K562 treated with DMSO at 1 percent for 24 hours (cell line): Measurements from ENCODE around the gene CDYL. TPM values are rescaled to one million over a fixed set of nuclear protein-coding genes. Genes with fewer than 3 reads are reported as not detected.

Source experiments
- total RNA-seq: library from RNA; unstranded; fragments of 300-600 nt; gene quantifications from 2 replicates; pipeline ENCODE4 v1.2.3, GENCODE V29; 2022; ENCODE audit warnings: low read depth; ENCODE audit not compliant: insufficient read depth

Gene CDYL, protein sequence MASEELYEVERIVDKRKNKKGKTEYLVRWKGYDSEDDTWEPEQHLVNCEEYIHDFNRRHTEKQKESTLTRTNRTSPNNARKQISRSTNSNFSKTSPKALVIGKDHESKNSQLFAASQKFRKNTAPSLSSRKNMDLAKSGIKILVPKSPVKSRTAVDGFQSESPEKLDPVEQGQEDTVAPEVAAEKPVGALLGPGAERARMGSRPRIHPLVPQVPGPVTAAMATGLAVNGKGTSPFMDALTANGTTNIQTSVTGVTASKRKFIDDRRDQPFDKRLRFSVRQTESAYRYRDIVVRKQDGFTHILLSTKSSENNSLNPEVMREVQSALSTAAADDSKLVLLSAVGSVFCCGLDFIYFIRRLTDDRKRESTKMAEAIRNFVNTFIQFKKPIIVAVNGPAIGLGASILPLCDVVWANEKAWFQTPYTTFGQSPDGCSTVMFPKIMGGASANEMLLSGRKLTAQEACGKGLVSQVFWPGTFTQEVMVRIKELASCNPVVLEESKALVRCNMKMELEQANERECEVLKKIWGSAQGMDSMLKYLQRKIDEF
- total RNA-seq = 30.0 and 33.2 TPM in 2 replicates

DNA sequence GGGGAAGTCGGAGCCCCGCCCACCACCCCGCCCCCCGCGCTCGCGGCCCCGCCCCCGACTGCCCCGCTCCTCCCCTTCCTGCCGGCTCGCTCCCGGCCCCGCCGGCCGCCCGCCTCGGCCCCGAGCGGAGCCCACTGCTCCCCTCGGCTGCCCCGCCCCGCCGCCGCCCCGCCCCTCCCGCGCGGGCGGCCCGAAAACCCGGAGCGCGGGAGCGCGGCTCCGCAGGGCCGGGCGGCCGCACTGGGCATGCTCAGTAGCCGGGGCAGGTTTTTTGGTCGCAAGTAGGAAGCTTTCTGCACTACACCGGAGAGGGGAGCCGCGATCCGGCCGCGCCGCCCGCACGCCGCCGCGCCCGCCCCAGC is at the start of gene CDYL:
Gene CDYL, plus strand, starts transcription at position 274 of the 362 bp plus-strand sequence. CDS start 380 bp downstream, outside the sequence.

DNA sequence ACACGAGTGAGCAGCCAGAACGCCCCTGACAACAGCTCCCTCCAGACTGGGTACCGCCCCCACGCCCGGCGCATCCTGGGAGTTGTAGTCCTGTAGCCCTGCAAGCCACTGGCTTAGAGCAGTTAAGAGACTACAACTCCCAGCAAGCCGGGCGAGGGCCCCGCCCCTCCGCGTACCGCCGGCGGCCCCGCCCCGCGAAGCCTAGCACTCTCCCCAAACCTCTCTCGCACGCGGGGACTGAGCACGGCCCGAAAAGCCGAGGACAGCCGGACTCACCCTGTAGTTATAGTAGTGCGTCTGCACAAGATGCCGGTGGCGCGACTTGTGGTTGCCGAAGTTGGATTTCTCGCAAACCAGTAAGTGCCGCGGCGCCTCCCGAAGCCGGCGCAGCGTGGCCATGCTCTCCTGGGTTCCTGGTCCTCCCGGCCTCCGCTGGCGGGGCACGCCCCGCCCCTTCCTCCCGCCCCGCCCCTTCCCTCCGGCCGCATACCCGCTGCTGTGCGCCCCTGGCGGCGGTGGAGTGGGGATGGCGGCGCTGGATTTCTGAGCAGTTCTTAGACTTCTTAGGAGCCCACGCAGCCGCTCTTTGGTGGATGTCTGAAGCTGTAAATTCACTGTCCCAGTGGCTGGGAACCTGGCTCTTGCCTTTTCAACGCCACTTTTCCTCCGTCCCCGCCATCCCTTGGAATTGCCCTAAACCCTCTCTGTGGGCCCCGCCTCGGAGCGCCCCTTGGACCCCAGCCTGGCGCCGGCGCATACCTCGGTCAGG is 227.6 kb downstream of the CDYL start, which contains the start of gene RPP40:
Gene RPP40, minus strand, starts transcription at position 434 of the 769 bp plus-strand sequence. Its CDS starts 35 bp downstream, at position 399.

Other genes with a start within 250 kb of the CDYL start
- 3.3 and 4.7 TPM in 2 replicates for gene RPP40, start 227.6 kb downstream of the CDYL start, total RNA-seq